Fibroblast of mammary gland (primary cell): ENCODE measurements around the gene TOPAZ1.

Source experiments
- DNase-seq: peaks from one replicate; pipeline ENCODE4 v3.0.0-alpha.2; 2010; ENCODE audit warnings: low read depth
- H3K4me3 ChIP-seq: 2 replicates; pipeline ENCODE4 v1.5.1; 2011; ENCODE audit warnings: low read depth, mild to moderate bottlenecking, low read length, moderate library complexity; ENCODE audit not compliant: control insufficient read depth
- CTCF ChIP-seq: conservative IDR thresholded peaks from 2 replicates; pipeline ENCODE4 v1.5.1; 2011; ENCODE audit warnings: low read depth, low read length, inconsistent platforms; ENCODE audit not compliant: control insufficient read depth, insufficient read depth

Gene TOPAZ1

GRCh38 chr3:44265815-44266214 is 24.1 kb downstream of the TOPAZ1 start:
- no peak for TF ChIP-seq CTCF
- H3K4me3 ChIP-seq, result no peak overlapping the region
- no peak for DNase-seq

GRCh38 chr3:44272191-44272590 is 30.5 kb downstream of the TOPAZ1 start:
- H3K4me3 ChIP-seq, result no peak overlapping the region
- no peak for DNase-seq
- TF ChIP-seq CTCF, result no peak

- TF ChIP-seq CTCF, result no peak
Observed at GRCh38 chr3:44277925-44278324, 36.2 kb downstream of the TOPAZ1 start.

GRCh38 chr3:44280077-44280476 is 38.4 kb downstream of the TOPAZ1 start:
- no peak overlapping the region for H3K4me3 ChIP-seq
- no peak for DNase-seq
- no peak for TF ChIP-seq CTCF

More at GRCh38 chr3:44277925-44278324, 36.2 kb downstream of the TOPAZ1 start:
- DNase-seq, result no peak
- H3K4me3 ChIP-seq, result no peak overlapping the region

- no peak overlapping the region for H3K4me3 ChIP-seq
- TF ChIP-seq CTCF, result no peak
- DNase-seq, result no peak
Observed at GRCh38 chr3:44280631-44281030, 38.9 kb downstream of the TOPAZ1 start.

- DNase-seq, result no peak
- H3K4me3 ChIP-seq, result no peak overlapping the region
- no peak for TF ChIP-seq CTCF
Observed at GRCh38 chr3:44284949-44285348, 43.3 kb downstream of the TOPAZ1 start.

GRCh38 chr3:44289882-44290462 is 48.3 kb downstream of the TOPAZ1 start:
- DNase-seq, result no peak
- no peak overlapping the region for H3K4me3 ChIP-seq
- TF ChIP-seq CTCF, result no peak
